HepG2 (cell line): ENCODE data around the gene GPS2. TPM values are rescaled to one million over a fixed set of nuclear protein-coding genes. Genes with fewer than 3 reads are reported as not detected.
A peak's percentile ranks its signal among the peaks of the same experiment; 100 is the strongest.

ENCODE experiments used
- AKAP8 ChIP-seq: sonication (generic); formaldehyde crosslinking; IDR thresholded peaks from 2 replicates; pipeline ENCODE4 v1.5.1; 2020; ENCODE audit warnings: mild to moderate bottlenecking, missing genetic modification reagents
- ARHGAP35 ChIP-seq: sonication (generic); formaldehyde crosslinking; IDR thresholded peaks from 2 replicates; pipeline ENCODE4 v1.9.0; 2022; ENCODE audit warnings: mild to moderate bottlenecking, inconsistent platforms, moderate library complexity, missing genetic modification reagents, borderline replicate concordance
- CBX1 ChIP-seq: IDR thresholded peaks from one replicate; pipeline ENCODE4 v1.6.1; 2016; ENCODE audit warnings: antibody characterized with exemption, low read depth
- FOXP1 ChIP-seq, 2 experiments: fragments of 450-650 bp in 1 of 2; IDR thresholded peaks; 2 replicates each; pipeline ENCODE4 v1.6.1; 2017 to 2018; ENCODE audit warnings: antibody characterized with exemption in 1 of 2
- IKZF1 ChIP-seq: fragments of 450-650 bp; IDR thresholded peaks from 2 replicates; pipeline ENCODE4 v1.7.1; 2016
- KAT8 ChIP-seq: IDR thresholded peaks from 2 replicates; pipeline ENCODE4 v1.6.1; 2016; ENCODE audit warnings: missing genetic modification reagents, missing compliant biosample characterization
- MXD4 ChIP-seq: IDR thresholded peaks from 2 replicates; pipeline ENCODE4 v1.6.1; 2016; ENCODE audit warnings: mild to moderate bottlenecking, missing biosample characterization, missing genetic modification reagents
- POLR2G ChIP-seq: fragments of 200-400 bp; formaldehyde crosslinking; IDR thresholded peaks from 2 replicates; pipeline ENCODE4 v1.6.1; 2018; ENCODE audit warnings: mild to moderate bottlenecking, low read depth, low read length, moderate library complexity
- PRMT3 ChIP-seq: sonication (generic); formaldehyde crosslinking; IDR thresholded peaks from 2 replicates; pipeline ENCODE4 v1.8.1; 2022; ENCODE audit warnings: low read depth, mild to moderate bottlenecking, moderate library complexity, missing genetic modification reagents, borderline replicate concordance
- REXO4 ChIP-seq: sonication (generic); formaldehyde crosslinking; IDR thresholded peaks from 2 replicates; pipeline ENCODE4 v1.8.0; 2022; ENCODE audit warnings: missing genetic modification reagents, mild to moderate bottlenecking, borderline replicate concordance
- SMAD1 ChIP-seq: sonication (generic); formaldehyde crosslinking; IDR thresholded peaks from 2 replicates; pipeline ENCODE4 v1.4.0; 2020; ENCODE audit warnings: missing genetic modification reagents, low read depth, mild to moderate bottlenecking, borderline replicate concordance
- SPEN ChIP-seq: sonication (generic); formaldehyde crosslinking; IDR thresholded peaks from 2 replicates; pipeline ENCODE4 v1.5.1; 2020; ENCODE audit warnings: low read depth, mild to moderate bottlenecking, missing genetic modification reagents
- STAT5B ChIP-seq: sonication (generic); formaldehyde crosslinking; IDR thresholded peaks from 2 replicates; pipeline ENCODE4 v1.4.0; 2020; ENCODE audit warnings: missing genetic modification reagents
- ZBTB7A ChIP-seq: sonication (generic); formaldehyde crosslinking; IDR thresholded peaks from 2 replicates; pipeline ENCODE4 v1.8.0; 2022; ENCODE audit warnings: mild to moderate bottlenecking, missing genetic modification reagents
- ZBTB7B ChIP-seq: sonication (generic); formaldehyde crosslinking; IDR thresholded peaks from 2 replicates; pipeline ENCODE4 v1.4.0; 2020; ENCODE audit warnings: missing genetic modification reagents
- ZFP41 ChIP-seq: sonication (generic); formaldehyde crosslinking; IDR thresholded peaks from 2 replicates; pipeline ENCODE4 v1.4.0; 2020; ENCODE audit warnings: mild to moderate bottlenecking, missing genetic modification reagents, borderline replicate concordance
- ZNF143 ChIP-seq: sonication (generic); formaldehyde crosslinking; IDR thresholded peaks from 2 replicates; pipeline ENCODE4 v1.4.0; 2020; ENCODE audit warnings: missing genetic modification reagents
- ZNF446 ChIP-seq: sonication (generic); formaldehyde crosslinking; IDR thresholded peaks from 2 replicates; pipeline ENCODE4 v1.5.0; 2020; ENCODE audit warnings: mild to moderate bottlenecking, missing genetic modification reagents
- polyA plus RNA-seq, 8 experiments: library from polyadenylated mRNA; depleted of rRNA in 3 of 8; stranded (reverse) in 7 of 8; unstranded in 1 of 8; fragments of >200 nt; fragmentation: Illumina TruSeq in 4 of 8; extraction: Trizol in 4 of 8; gene quantifications; 2 replicates each; pipeline versions ENCODE4 v1.2.1 to v1.2.3, GENCODE V29; 2011 to 2016; ENCODE audit warnings: low read depth in 4 of 8, missing spikeins in 1 of 8, mixed read lengths in 1 of 8; ENCODE audit not compliant: insufficient read depth in 1 of 8
- total RNA-seq, 5 experiments: library from RNA; depleted of rRNA; stranded (reverse); fragments of >200 nt; fragmentation: Illumina TruSeq; extraction: Trizol; gene quantifications; 2 replicates each; pipeline ENCODE4 v1.2.3, GENCODE V29; 2016; ENCODE audit warnings: low read depth in 1 of 5
- TF ChIP-seq, protein P1 (sequence below): sonication (generic); formaldehyde crosslinking; IDR thresholded peaks from 2 replicates; pipeline ENCODE4 v1.4.0; 2020; ENCODE audit warnings: mild to moderate bottlenecking, missing genetic modification reagents
- TF ChIP-seq, protein P2 (sequence below): fragments of 450-650 bp; IDR thresholded peaks from 2 replicates; pipeline ENCODE4 v1.6.1; 2017; ENCODE audit warnings: mild to moderate bottlenecking
- TF ChIP-seq, protein P3 (sequence below): sonication (generic); formaldehyde crosslinking; IDR thresholded peaks from 2 replicates; pipeline ENCODE4 v1.4.0; 2020; ENCODE audit warnings: missing genetic modification reagents
- TF ChIP-seq, protein P4 (sequence below): IDR thresholded peaks from 2 replicates; pipeline ENCODE4 v1.6.1; 2016; ENCODE audit warnings: mild to moderate bottlenecking
- TF ChIP-seq, protein P5 (sequence below): IDR thresholded peaks from 2 replicates; pipeline ENCODE4 v1.6.1; 2016; ENCODE audit warnings: mild to moderate bottlenecking, missing biosample characterization, missing genetic modification reagents

Gene GPS2
- total and polyA plus RNA-seq, 2 of the 13 experiments (the other 11 are each of a cell fraction or from before 2014, with no cell fraction given): 58.0 to 59.4 TPM

DNA sequence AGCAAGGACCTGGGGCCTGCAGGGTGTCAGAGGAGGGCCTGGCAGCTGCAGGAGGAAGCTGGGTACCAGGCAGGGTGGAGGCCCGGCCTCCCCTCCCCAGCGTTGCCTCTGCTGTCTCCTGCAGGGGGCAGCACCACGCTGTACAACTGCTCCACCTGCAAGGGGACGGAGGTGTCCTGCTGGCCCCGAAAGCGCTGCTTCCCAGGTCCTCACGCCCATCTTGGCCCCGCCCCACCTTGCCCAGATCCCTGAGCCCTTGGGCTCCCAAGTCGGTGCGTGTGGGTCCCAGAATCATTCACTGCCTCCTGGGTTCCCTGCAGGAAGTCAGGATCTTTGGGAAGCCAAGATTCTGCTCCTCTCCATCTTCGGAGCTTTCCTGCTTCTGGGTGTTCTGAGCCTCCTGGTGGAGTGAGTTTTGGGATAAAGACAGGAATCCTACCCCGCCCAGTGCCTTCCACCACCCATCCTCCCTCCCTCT lies 41.0 kb upstream of the GPS2 start (continued):
- no peak for TF ChIP-seq FOXP1 (IDR thresholded peaks at IDR 0.05)
- TF ChIP-seq FOXP1 (CRISPR knock-in tag; IDR thresholded peaks at IDR 0.05): no peak
- TF ChIP-seq, protein P1, sequence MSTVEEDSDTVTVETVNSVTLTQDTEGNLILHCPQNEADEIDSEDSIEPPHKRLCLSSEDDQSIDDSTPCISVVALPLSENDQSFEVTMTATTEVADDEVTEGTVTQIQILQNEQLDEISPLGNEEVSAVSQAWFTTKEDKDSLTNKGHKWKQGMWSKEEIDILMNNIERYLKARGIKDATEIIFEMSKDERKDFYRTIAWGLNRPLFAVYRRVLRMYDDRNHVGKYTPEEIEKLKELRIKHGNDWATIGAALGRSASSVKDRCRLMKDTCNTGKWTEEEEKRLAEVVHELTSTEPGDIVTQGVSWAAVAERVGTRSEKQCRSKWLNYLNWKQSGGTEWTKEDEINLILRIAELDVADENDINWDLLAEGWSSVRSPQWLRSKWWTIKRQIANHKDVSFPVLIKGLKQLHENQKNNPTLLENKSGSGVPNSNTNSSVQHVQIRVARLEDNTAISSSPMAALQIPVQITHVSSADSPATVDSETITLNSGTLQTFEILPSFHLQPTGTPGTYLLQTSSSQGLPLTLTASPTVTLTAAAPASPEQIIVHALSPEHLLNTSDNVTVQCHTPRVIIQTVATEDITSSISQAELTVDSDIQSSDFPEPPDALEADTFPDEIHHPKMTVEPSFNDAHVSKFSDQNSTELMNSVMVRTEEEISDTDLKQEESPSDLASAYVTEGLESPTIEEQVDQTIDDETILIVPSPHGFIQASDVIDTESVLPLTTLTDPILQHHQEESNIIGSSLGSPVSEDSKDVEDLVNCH: no peak
- no peak for TF ChIP-seq IKZF1
- no peak for TF ChIP-seq SMAD1 (CRISPR knock-in tag)
- TF ChIP-seq POLR2G: no peak
- no peak for TF ChIP-seq ZFP41 (CRISPR knock-in tag)
- no peak for TF ChIP-seq PRMT3 (CRISPR knock-in tag)
- TF ChIP-seq AKAP8 (CRISPR knock-in tag): peak; percentile 35; the same call in 1 of the 2 replicates
- no peak for TF ChIP-seq ARHGAP35 (CRISPR knock-in tag)
- TF ChIP-seq SPEN (CRISPR knock-in tag): no peak
- TF ChIP-seq, protein P2, sequence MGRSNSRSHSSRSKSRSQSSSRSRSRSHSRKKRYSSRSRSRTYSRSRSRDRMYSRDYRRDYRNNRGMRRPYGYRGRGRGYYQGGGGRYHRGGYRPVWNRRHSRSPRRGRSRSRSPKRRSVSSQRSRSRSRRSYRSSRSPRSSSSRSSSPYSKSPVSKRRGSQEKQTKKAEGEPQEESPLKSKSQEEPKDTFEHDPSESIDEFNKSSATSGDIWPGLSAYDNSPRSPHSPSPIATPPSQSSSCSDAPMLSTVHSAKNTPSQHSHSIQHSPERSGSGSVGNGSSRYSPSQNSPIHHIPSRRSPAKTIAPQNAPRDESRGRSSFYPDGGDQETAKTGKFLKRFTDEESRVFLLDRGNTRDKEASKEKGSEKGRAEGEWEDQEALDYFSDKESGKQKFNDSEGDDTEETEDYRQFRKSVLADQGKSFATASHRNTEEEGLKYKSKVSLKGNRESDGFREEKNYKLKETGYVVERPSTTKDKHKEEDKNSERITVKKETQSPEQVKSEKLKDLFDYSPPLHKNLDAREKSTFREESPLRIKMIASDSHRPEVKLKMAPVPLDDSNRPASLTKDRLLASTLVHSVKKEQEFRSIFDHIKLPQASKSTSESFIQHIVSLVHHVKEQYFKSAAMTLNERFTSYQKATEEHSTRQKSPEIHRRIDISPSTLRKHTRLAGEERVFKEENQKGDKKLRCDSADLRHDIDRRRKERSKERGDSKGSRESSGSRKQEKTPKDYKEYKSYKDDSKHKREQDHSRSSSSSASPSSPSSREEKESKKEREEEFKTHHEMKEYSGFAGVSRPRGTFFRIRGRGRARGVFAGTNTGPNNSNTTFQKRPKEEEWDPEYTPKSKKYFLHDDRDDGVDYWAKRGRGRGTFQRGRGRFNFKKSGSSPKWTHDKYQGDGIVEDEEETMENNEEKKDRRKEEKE: no peak
- TF ChIP-seq ZBTB7B (CRISPR knock-in tag): peak; percentile 54; the same call in 1 of the 2 replicates
- no peak for TF ChIP-seq REXO4 (CRISPR knock-in tag)
- TF ChIP-seq ZNF143 (CRISPR knock-in tag): no peak
- no peak; the same call in 1 of the 2 replicates for TF ChIP-seq ZBTB7A
- no peak for TF ChIP-seq ZNF446 (CRISPR knock-in tag)
- TF ChIP-seq, protein P3, sequence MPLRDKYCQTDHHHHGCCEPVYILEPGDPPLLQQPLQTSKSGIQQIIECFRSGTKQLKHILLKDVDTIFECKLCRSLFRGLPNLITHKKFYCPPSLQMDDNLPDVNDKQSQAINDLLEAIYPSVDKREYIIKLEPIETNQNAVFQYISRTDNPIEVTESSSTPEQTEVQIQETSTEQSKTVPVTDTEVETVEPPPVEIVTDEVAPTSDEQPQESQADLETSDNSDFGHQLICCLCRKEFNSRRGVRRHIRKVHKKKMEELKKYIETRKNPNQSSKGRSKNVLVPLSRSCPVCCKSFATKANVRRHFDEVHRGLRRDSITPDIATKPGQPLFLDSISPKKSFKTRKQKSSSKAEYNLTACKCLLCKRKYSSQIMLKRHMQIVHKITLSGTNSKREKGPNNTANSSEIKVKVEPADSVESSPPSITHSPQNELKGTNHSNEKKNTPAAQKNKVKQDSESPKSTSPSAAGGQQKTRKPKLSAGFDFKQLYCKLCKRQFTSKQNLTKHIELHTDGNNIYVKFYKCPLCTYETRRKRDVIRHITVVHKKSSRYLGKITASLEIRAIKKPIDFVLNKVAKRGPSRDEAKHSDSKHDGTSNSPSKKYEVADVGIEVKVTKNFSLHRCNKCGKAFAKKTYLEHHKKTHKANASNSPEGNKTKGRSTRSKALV (CRISPR knock-in tag): no peak
- 0 out of 2 replicates have a peak, but pooled peaks have one; percentile 38 for TF ChIP-seq MXD4 (CRISPR knock-in tag)
- no peak for TF ChIP-seq KAT8 (CRISPR knock-in tag)
- peak; percentile 74 for TF ChIP-seq CBX1
- no peak for TF ChIP-seq STAT5B (CRISPR knock-in tag)
- TF ChIP-seq, protein P4, sequence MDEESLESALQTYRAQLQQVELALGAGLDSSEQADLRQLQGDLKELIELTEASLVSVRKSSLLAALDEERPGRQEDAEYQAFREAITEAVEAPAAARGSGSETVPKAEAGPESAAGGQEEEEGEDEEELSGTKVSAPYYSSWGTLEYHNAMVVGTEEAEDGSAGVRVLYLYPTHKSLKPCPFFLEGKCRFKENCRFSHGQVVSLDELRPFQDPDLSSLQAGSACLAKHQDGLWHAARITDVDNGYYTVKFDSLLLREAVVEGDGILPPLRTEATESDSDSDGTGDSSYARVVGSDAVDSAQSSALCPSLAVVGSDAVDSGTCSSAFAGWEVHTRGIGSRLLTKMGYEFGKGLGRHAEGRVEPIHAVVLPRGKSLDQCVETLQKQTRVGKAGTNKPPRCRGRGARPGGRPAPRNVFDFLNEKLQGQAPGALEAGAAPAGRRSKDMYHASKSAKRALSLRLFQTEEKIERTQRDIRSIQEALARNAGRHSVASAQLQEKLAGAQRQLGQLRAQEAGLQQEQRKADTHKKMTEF: no peak
- TF ChIP-seq, protein P5, sequence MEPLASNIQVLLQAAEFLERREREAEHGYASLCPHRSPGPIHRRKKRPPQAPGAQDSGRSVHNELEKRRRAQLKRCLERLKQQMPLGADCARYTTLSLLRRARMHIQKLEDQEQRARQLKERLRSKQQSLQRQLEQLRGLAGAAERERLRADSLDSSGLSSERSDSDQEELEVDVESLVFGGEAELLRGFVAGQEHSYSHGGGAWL (CRISPR knock-in tag): no peak
